Parathyroid adenoma (tissue), 2 donors: ENCODE measurements around the gene NSMF.
A peak's percentile ranks its signal among the peaks of the same experiment; 100 is the strongest.

Experiments
- H2AFZ ChIP-seq: fragments of 300-600 bp; sonication (generic); one replicate; pipeline ENCODE4 v1.7.0; 2017; ENCODE audit warnings: antibody characterized with exemption, mild to moderate bottlenecking
- H3K27ac ChIP-seq: fragments of 300-600 bp; sonication (generic); one replicate; pipeline ENCODE4 v1.7.0; 2017
- H3K27me3 ChIP-seq: fragments of 300-600 bp; sonication (generic); one replicate; pipeline ENCODE4 v1.7.0; 2017; ENCODE audit warnings: low read length; ENCODE audit not compliant: control insufficient read depth, insufficient read depth
- H3K36me3 ChIP-seq: fragments of 300-600 bp; sonication (generic); one replicate; pipeline ENCODE4 v1.7.0; 2017; ENCODE audit warnings: low read length; ENCODE audit not compliant: control insufficient read depth, insufficient read depth
- H3K4me1 ChIP-seq: fragments of 300-600 bp; sonication (generic); one replicate; pipeline ENCODE4 v1.7.0; 2017; ENCODE audit warnings: control low read depth
- H3K4me2 ChIP-seq: fragments of 300-600 bp; sonication (generic); one replicate; pipeline ENCODE4 v1.7.0; 2017; ENCODE audit warnings: low read length
- H3K4me3 ChIP-seq: fragments of 300-600 bp; sonication (generic); one replicate; pipeline ENCODE4 v1.7.0; 2017; ENCODE audit warnings: low read depth, low read length
- H3K79me2 ChIP-seq: fragments of 300-600 bp; sonication (generic); one replicate; pipeline ENCODE4 v1.7.0; 2017; ENCODE audit warnings: control low read depth
- H3K9ac ChIP-seq: fragments of 300-600 bp; sonication (generic); one replicate; pipeline ENCODE4 v1.7.0; 2017; ENCODE audit warnings: mild to moderate bottlenecking
- H3K9me3 ChIP-seq: fragments of 300-600 bp; sonication (generic); one replicate; pipeline ENCODE4 v1.7.0; 2017; ENCODE audit warnings: low read length; ENCODE audit not compliant: control insufficient read depth
- TF ChIP-seq, protein P1 (sequence below): fragments of 300-600 bp; sonication (generic); IDR thresholded peaks from one replicate; pipeline ENCODE4 v1.7.0; 2017; ENCODE audit warnings: antibody characterized with exemption, mild to moderate bottlenecking
- donor health status: primary hyperparathyroidism.

NSMF gene

GRCh38 chr9:137435980-137436760 lies 23.0 kb downstream of the NSMF start:
- H3K4me2 ChIP-seq, result peak overlapping the region; percentile 22
- no peak overlapping the region for H3K27ac ChIP-seq
- no peak overlapping the region for H2AFZ ChIP-seq
- TF ChIP-seq, protein P1, sequence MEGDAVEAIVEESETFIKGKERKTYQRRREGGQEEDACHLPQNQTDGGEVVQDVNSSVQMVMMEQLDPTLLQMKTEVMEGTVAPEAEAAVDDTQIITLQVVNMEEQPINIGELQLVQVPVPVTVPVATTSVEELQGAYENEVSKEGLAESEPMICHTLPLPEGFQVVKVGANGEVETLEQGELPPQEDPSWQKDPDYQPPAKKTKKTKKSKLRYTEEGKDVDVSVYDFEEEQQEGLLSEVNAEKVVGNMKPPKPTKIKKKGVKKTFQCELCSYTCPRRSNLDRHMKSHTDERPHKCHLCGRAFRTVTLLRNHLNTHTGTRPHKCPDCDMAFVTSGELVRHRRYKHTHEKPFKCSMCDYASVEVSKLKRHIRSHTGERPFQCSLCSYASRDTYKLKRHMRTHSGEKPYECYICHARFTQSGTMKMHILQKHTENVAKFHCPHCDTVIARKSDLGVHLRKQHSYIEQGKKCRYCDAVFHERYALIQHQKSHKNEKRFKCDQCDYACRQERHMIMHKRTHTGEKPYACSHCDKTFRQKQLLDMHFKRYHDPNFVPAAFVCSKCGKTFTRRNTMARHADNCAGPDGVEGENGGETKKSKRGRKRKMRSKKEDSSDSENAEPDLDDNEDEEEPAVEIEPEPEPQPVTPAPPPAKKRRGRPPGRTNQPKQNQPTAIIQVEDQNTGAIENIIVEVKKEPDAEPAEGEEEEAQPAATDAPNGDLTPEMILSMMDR, result no peak
- H3K27me3 ChIP-seq, result no peaks in the 10 kb centered on the region
- H3K36me3 ChIP-seq, result no peaks in the 10 kb centered on the region
- no peaks in the 10 kb centered on the region for H3K9me3 ChIP-seq
- H3K9ac ChIP-seq, result no peak overlapping the region
- H3K79me2 ChIP-seq, result no peaks in the 10 kb centered on the region
- H3K4me1 ChIP-seq, result no peaks in the 10 kb centered on the region
- H3K4me3 ChIP-seq, result no peak overlapping the region

DNA sequence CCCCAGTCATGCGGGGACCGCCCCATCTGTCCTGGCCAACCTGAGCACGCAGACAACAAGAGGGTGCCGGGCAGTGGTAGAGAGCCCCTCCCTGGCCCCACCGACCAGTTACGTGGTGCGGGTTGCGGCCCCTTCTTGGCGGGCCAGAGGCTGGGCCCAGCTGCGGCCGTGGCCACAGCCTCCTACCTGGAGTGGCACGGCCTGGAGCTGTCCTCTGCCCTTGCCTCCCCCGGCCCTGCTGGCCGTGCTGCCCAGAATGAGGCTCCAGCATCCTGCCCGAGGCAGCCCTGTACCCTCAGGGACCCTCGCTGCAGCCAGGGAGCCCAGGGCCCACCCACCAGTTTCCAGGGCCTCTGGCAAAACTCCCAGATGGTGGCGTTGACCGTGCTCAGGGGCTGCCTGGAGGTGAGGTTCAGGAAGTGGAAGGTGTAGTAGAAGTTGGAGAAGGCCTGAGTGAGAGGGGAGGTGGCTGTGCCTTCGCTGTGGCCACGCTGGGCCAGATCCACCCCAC lies 23.7 kb downstream of the NSMF start:
- Histone ChIP-seq H3K9ac (no peak overlapping the region), H3K4me3 (no peak overlapping the region), H3K36me3 (no peaks in the 10 kb centered on the region), H3K79me2 (no peaks in the 10 kb centered on the region), H3K4me1 (no peaks in the 10 kb centered on the region), H3K4me2 (no peak overlapping the region), H2AFZ (no peak overlapping the region), H3K27ac (no peak overlapping the region), H3K27me3 (no peaks in the 10 kb centered on the region), H3K9me3 (no peaks in the 10 kb centered on the region)
- TF ChIP-seq, protein P1, result no peak

DNA sequence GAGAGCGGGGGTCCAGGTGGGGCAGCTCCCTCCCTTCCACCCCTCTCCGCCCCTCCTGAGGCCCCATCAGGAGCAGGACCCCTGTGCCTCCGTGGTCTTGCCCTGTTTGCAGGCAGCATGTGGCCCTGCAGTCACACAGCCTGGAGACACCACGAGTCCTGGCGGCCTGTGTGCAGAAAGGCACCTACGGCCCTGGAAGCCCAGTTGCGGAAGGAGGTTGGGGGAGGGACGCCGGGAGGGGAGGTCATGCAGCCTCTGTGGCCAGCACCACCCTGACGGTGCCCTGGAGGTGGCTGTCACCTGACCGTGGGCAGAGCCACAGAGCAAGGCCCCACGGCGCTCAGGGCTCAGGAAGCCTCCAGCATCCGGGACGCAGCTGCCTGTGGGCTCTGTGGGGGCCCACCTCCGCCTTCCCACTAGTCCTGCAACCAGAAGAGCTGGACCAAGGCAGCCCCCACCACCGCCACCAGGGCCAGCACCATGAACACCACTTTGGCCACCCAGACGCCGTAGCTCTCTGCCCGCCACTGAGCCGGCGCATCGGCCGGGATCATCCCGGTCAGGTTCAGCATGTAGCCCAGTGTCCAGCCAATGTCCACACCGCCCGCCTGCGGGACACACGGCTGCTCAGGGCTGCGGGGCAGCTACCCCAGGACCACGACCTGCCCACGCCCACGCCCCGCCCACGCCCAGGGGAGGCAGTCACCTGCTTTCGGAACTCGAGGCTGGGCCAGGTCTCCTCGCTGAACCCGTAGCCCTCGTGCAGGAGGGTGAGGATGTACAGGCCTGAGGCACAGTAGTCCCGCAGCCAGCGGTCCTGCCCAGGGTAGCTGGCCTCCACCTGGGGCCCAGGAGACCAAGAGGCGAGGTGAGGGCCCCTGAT lies 24.4 kb downstream of the NSMF start:
- Histone ChIP-seq H3K27ac (no peak overlapping the region), H3K36me3 (no peaks in the 10 kb centered on the region), H3K4me3 (no peak overlapping the region), H3K79me2 (no peaks in the 10 kb centered on the region), H3K4me2 (no peak overlapping the region), H3K9ac (no peak overlapping the region), H2AFZ (no peak overlapping the region), H3K4me1 (no peaks in the 10 kb centered on the region), H3K9me3 (no peaks in the 10 kb centered on the region), H3K27me3 (no peaks in the 10 kb centered on the region)
- TF ChIP-seq, protein P1, result no peak

DNA sequence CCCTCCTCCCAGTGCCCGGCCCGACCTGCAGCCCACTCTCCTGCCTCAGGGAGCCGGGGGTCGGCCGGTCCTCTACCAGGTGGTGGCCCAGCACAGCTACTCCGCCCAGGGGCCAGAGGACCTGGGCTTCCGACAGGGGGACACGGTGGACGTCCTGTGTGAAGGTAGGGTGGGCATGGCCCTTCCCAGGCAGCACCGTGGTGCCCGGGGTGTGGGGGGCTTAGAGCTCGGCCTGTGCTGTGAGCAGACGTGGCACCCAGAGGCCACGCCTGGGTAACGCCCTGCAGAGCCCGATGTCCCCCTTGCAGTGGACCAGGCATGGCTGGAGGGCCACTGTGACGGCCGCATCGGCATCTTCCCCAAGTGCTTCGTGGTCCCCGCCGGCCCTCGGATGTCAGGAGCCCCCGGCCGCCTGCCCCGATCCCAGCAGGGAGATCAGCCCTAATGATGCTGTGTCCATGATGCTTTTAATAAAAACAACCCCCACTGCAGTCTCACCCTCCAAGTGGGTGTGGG lies 25.2 kb downstream of the NSMF start:
- TF ChIP-seq, protein P1, result no peak
- Histone ChIP-seq H2AFZ (no peak overlapping the region), H3K9ac (no peak overlapping the region), H3K79me2 (no peaks in the 10 kb centered on the region), H3K27me3 (no peaks in the 10 kb centered on the region), H3K27ac (no peak overlapping the region), H3K4me3 (no peak overlapping the region), H3K9me3 (no peaks in the 10 kb centered on the region), H3K4me2 (no peak overlapping the region), H3K36me3 (no peaks in the 10 kb centered on the region), H3K4me1 (no peaks in the 10 kb centered on the region)
